ENCODE results near the gene TMEM240. TPM values are rescaled to one million over a fixed set of nuclear protein-coding genes. Genes with fewer than 3 reads are reported as not detected.
A peak's percentile ranks its signal among the peaks of the same experiment; 100 is the strongest.
"Not testable (repeated sequence)": the region's sequence is repeated elsewhere in the genome, so short reads cannot be mapped to it uniquely, and the experiment has no call there.

TMEM240 gene
- total and polyA plus RNA-seq, 2 experiments from 2014 or later: 1.8 to 5.1 TPM

- not testable (repeated sequence) for H3K27ac ChIP-seq (ENCODE audit: low read depth); H4K20me1 ChIP-seq (replicated peaks; ENCODE audit: insufficient read depth); H3K9me2 ChIP-seq (ENCODE audit: insufficient read depth); H2AFZ ChIP-seq; H3K79me2 ChIP-seq (replicated peaks; ENCODE audit: insufficient read depth); H3K27me3 Mint-ChIP-seq (ENCODE audit: insufficient read depth, low read depth, poor library complexity); H3K27ac Mint-ChIP-seq; H3K36me3 ChIP-seq (ENCODE audit: insufficient read depth); ATAC-seq; H3K4me3 Mint-ChIP-seq; DNase-seq (ENCODE audit: low spot score); H3K4me2 ChIP-seq; H3K4me1 Mint-ChIP-seq; H3K4me3 ChIP-seq; H3K4me1 ChIP-seq (ENCODE audit: insufficient read depth); H3K27me3 ChIP-seq (ENCODE audit: insufficient read depth); H3F3A ChIP-seq (replicated peaks; ENCODE audit: low read depth); H3K9me3 Mint-ChIP-seq
- peak; percentile 42 for TF ChIP-seq EZH2phosphoT487 (IDR thresholded peaks at IDR 0.05; ENCODE audit: unreplicated experiment)
- H3K36me3 Mint-ChIP-seq (ENCODE audit: low read depth): peaks cover 28% of the 10 kb centered on the region
Observed at GRCh38 chr1:1519805-1520505, 20.5 kb downstream of the TMEM240 start.

- not testable (repeated sequence) for H3K4me3 Mint-ChIP-seq, H3K27ac Mint-ChIP-seq
- H3K36me3 Mint-ChIP-seq (ENCODE audit: low read depth): peaks cover 28% of the 10 kb centered on the region
Observed at GRCh38 chr1:1518621-1519007, 21.8 kb downstream of the TMEM240 start.

GRCh38 chr1:1517973-1518620 is 22.3 kb downstream of the TMEM240 start:
- peaks cover 15% of the 10 kb centered on the region for H3K79me2 ChIP-seq (replicated peaks; ENCODE audit: insufficient read depth)
- Mint-ChIP-seq H3K36me3 (ENCODE audit: low read depth) (peaks cover 28% of the 10 kb centered on the region), H3K4me3 (no peak overlapping the region), H3K9me3 (no peaks in the 10 kb centered on the region), H3K27ac (no peak overlapping the region), H3K27me3 (ENCODE audit: insufficient read depth, low read depth, poor library complexity) (peaks cover 7% of the 10 kb centered on the region), H3K4me1 (peaks cover 3% of the 10 kb centered on the region; the same call in 1 of the 3 replicates)
- no peaks in the 10 kb centered on the region; the same call in 1 of the 2 replicates for H4K20me1 ChIP-seq (replicated peaks; ENCODE audit: insufficient read depth)
- H3K4me3 ChIP-seq: no peak overlapping the region
- ATAC-seq (no peak), DNase-seq (ENCODE audit: low spot score) (no peak)
- H3K4me1 ChIP-seq (ENCODE audit: insufficient read depth): no peaks in the 10 kb centered on the region
- H2AFZ ChIP-seq: no peak overlapping the region
- no peak overlapping the region for H3K4me2 ChIP-seq
- H3K9me2 ChIP-seq (ENCODE audit: insufficient read depth): no peaks in the 10 kb centered on the region
- no peak overlapping the region for H3K27ac ChIP-seq (ENCODE audit: low read depth)
- no peaks in the 10 kb centered on the region for H3K27me3 ChIP-seq (ENCODE audit: insufficient read depth)
- no peaks in the 10 kb centered on the region for H3F3A ChIP-seq (replicated peaks; ENCODE audit: low read depth)
- peaks cover 5% of the 10 kb centered on the region for H3K36me3 ChIP-seq (ENCODE audit: insufficient read depth)
- TF ChIP-seq CREB1 (CRISPR knock-in tag; IDR thresholded peaks at IDR 0.05; ENCODE audit: low read depth) (no peak), ZNF331 (CRISPR knock-in tag; IDR thresholded peaks at IDR 0.05; ENCODE audit: low read depth) (no peak), ZNF114 (CRISPR knock-in tag; IDR thresholded peaks at IDR 0.05) (no peak), CTCF (conservative IDR thresholded peaks at IDR 0.05; ENCODE audit: low read depth in 2 of 2) (no peak), EZH2 (IDR thresholded peaks at IDR 0.05; ENCODE audit: low read depth, unreplicated experiment) (no peak), ZNF462 (CRISPR knock-in tag; IDR thresholded peaks at IDR 0.05) (no peak), NANOG (IDR thresholded peaks at IDR 0.05; ENCODE audit: borderline replicate concordance) (no peak)

More at GRCh38 chr1:1518621-1519007, 21.8 kb downstream of the TMEM240 start:
- H3K4me2 ChIP-seq; H3K27me3 Mint-ChIP-seq (ENCODE audit: insufficient read depth, low read depth, poor library complexity); H3K27ac ChIP-seq (ENCODE audit: low read depth); H4K20me1 ChIP-seq (replicated peaks; ENCODE audit: insufficient read depth); H3K4me1 ChIP-seq (ENCODE audit: insufficient read depth); H2AFZ ChIP-seq; H3K27me3 ChIP-seq (ENCODE audit: insufficient read depth); H3K9me3 Mint-ChIP-seq; H3K4me1 Mint-ChIP-seq; ATAC-seq; H3K4me3 ChIP-seq; H3F3A ChIP-seq (replicated peaks; ENCODE audit: low read depth); H3K9me2 ChIP-seq (ENCODE audit: insufficient read depth); H3K36me3 ChIP-seq (ENCODE audit: insufficient read depth); DNase-seq (ENCODE audit: low spot score): not testable (repeated sequence)
- peaks cover 12% of the 10 kb centered on the region for H3K79me2 ChIP-seq (replicated peaks; ENCODE audit: insufficient read depth)
